GM19238 (cell line): Measurements from ENCODE around the gene YAE1.
"Not testable (repeated sequence)": the region's sequence is repeated elsewhere in the genome, so short reads cannot be mapped to it uniquely, and the experiment has no call there.

Experiments used
- DNase-seq: peaks from one replicate; pipeline ENCODE4 v3.0.0; 2011; ENCODE audit warnings: low spot score; ENCODE audit not compliant: insufficient read length

Gene YAE1

GRCh38 chr7:39566023-39566921 lies at the start of gene YAE1:
Gene YAE1, plus strand, starts transcription at chr7:39566404. Its CDS starts 15 bp downstream, at chr7:39566419.
- peak; percentile 91 for DNase-seq

GRCh38 chr7:39516498-39516897 lies 49.7 kb upstream of the YAE1 start:
- no peak for DNase-seq

GRCh38 chr7:39517240-39517639 lies 49.0 kb upstream of the YAE1 start:
- no peak for DNase-seq

GRCh38 chr7:39525926-39526325 lies 40.3 kb upstream of the YAE1 start:
- no peak for DNase-seq

- DNase-seq, result no peak
Observed at GRCh38 chr7:39526666-39527065, 39.5 kb upstream of the YAE1 start.

- no peak for DNase-seq
Observed at GRCh38 chr7:39527296-39527695, 38.9 kb upstream of the YAE1 start.

GRCh38 chr7:39527951-39528350 lies 38.3 kb upstream of the YAE1 start:
- DNase-seq, result no peak

GRCh38 chr7:39528849-39529248 lies 37.4 kb upstream of the YAE1 start:
- no peak for DNase-seq

- DNase-seq, result no peak
Observed at GRCh38 chr7:39529582-39529981, 36.6 kb upstream of the YAE1 start.

- no peak for DNase-seq
Observed at GRCh38 chr7:39530971-39531370, 35.2 kb upstream of the YAE1 start.

- DNase-seq, result no peak
Observed at GRCh38 chr7:39531818-39532217, 34.4 kb upstream of the YAE1 start.

- no peak for DNase-seq
Observed at GRCh38 chr7:39532832-39533231, 33.4 kb upstream of the YAE1 start.

GRCh38 chr7:39534599-39534998 lies 31.6 kb upstream of the YAE1 start:
- no peak for DNase-seq

GRCh38 chr7:39535064-39535463 lies 31.1 kb upstream of the YAE1 start:
- DNase-seq, result no peak

- DNase-seq, result no peak
Observed at GRCh38 chr7:39535720-39536119, 30.5 kb upstream of the YAE1 start.

- DNase-seq, result no peak
Observed at GRCh38 chr7:39536951-39537350, 29.3 kb upstream of the YAE1 start.

- DNase-seq, result no peak
Observed at GRCh38 chr7:39539816-39540215, 26.4 kb upstream of the YAE1 start.

- DNase-seq, result no peak
Observed at GRCh38 chr7:39540320-39540719, 25.9 kb upstream of the YAE1 start.

- DNase-seq, result no peak
Observed at GRCh38 chr7:39541511-39541910, 24.7 kb upstream of the YAE1 start.

GRCh38 chr7:39544774-39545173 lies 21.4 kb upstream of the YAE1 start:
- DNase-seq, result not testable (repeated sequence)

- no peak for DNase-seq
Observed at GRCh38 chr7:39547336-39547735, 18.9 kb upstream of the YAE1 start.

GRCh38 chr7:39550411-39550810 lies 15.8 kb upstream of the YAE1 start:
- DNase-seq, result no peak

- DNase-seq, result no peak
Observed at GRCh38 chr7:39553436-39553835, 12.8 kb upstream of the YAE1 start.
